OCI-LY3 (cell line): ENCODE results near the gene PKNOX1.

Experiments
- H2AFZ ChIP-seq: fragments of 200-600, 300-600 bp; shearing (Covaris generic); 2 replicates; pipeline ENCODE4 v1.6.0; 2014; ENCODE audit warnings: antibody characterized with exemption, low read depth, low read length
- H3K27ac ChIP-seq: fragments of 200-600, 300-600 bp; sonication (generic); 2 replicates; pipeline ENCODE4 v1.5.1; 2014; ENCODE audit warnings: mild to moderate bottlenecking, low read length, moderate library complexity, mixed read lengths
- H3K27me3 ChIP-seq: fragments of 200-600, 300-600 bp; sonication (generic); 2 replicates; pipeline ENCODE4 v1.6.1; 2014; ENCODE audit warnings: low read depth, low read length, mixed read lengths
- H3K36me3 ChIP-seq: fragments of 200-600, 300-600 bp; sonication (generic); replicated peaks from 2 replicates; pipeline ENCODE3; 2014; ENCODE audit warnings: low read depth, low read length, mixed read lengths
- H3K4me1 ChIP-seq: fragments of 300-600, 200-600 bp; sonication (generic); 2 replicates; pipeline ENCODE4 v1.6.1; 2014; ENCODE audit warnings: low read length, mixed read lengths
- H3K4me2 ChIP-seq: fragments of 200-600, 300-600 bp; sonication (generic); 2 replicates; pipeline ENCODE4 v1.6.1; 2014; ENCODE audit warnings: low read length, mixed read lengths
- H3K4me3 ChIP-seq: fragments of 300-600, 200-600 bp; sonication (generic); 2 replicates; pipeline ENCODE4 v1.5.1; 2014; ENCODE audit warnings: antibody characterized with exemption, mild to moderate bottlenecking, low read length, moderate library complexity
- H3K79me2 ChIP-seq: fragments of 300-600, 200-600 bp; shearing (Covaris generic); 2 replicates; pipeline ENCODE4 v1.6.1; 2014; ENCODE audit warnings: mild to moderate bottlenecking, low read length, mixed read lengths
- H3K9ac ChIP-seq: fragments of 300-600, 200-600 bp; shearing (Covaris generic); 2 replicates; pipeline ENCODE4 v1.6.0; 2014; ENCODE audit warnings: mild to moderate bottlenecking, low read length, moderate library complexity
- H3K9me3 ChIP-seq: fragments of 200-600, 300-600 bp; shearing (Covaris generic); 2 replicates; pipeline ENCODE4 v1.6.1; 2014; ENCODE audit warnings: low read length, mixed read lengths; ENCODE audit not compliant: insufficient read depth
- H4K20me1 ChIP-seq: fragments of 200-600, 300-600 bp; sonication (generic); 2 replicates; pipeline ENCODE4 v1.6.1; 2016; ENCODE audit warnings: low read length, mixed read lengths; ENCODE audit not compliant: insufficient read depth
- EZH2phosphoT487 ChIP-seq: fragments of 200-600 bp; shearing (Covaris generic); IDR thresholded peaks from 2 replicates; pipeline ENCODE4 v1.6.1; 2018; ENCODE audit warnings: antibody characterized with exemption, mixed run types, low read depth
- TF ChIP-seq, protein P1 (sequence below): fragments of 200-600, 300-600 bp; sonication (generic); IDR thresholded peaks from 2 replicates; pipeline ENCODE4 v1.5.1; 2014; ENCODE audit warnings: antibody characterized with exemption, low read length, low read depth

Gene PKNOX1

DNA sequence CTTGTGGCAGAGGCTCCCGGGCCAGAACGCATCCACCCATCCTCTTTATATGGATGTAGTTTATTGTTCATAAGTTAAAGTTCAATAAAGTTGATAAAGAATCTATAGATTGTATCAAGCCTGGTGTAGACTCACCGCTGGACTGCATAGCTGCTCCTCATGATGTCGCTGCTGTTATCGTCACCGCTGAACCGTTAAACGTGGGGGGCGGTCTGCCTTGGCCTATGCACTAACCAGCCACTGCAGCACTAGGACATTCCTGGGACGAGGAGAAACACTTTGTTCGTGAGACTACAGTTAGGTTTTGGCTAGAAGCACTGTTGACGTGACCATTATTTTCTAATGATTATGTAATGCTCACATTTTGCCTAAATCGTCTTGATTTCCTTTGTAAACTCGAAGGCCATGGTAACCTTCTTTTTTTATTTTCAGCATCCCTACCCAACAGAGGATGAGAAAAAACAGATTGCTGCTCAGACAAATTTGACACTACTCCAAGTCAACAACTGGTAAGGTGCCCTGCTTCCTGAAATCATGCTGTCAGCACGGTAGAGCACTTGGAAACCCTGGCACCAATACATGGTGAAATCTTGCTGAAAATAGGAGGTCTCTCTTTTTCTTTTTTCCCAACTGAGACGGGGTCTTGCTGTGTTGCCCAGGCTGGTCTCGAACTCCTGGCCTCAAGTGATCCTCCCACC lies 50.2 kb downstream of the PKNOX1 start:
- H3K9ac ChIP-seq: no peak overlapping the region
- H3K36me3 ChIP-seq: no peaks in the 10 kb centered on the region

DNA sequence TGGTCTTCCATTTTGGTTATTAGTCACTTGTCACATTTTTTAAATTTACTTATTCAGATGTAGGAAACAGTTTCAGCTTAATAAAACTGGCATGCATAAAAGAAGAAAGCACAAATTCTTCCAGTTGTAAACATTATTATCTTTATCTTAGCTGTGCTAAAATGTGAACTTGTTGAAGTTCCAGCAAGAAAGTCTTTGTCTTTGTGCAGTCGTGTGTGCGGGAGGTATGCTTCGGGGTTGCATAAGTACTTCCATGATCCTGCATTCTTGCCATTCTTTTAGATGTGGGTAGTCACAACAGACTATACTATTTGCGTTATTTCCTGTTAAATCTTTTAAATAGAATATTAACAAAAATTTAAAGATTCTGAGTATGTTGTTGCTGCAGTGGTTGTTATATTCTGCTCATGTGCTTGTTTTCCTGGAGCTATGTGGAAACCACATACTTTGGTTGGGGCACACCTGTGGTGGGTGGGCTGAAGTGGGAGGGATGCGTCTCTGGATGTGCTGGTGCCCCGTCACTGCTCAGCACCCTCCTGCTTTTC lies 51.3 kb downstream of the PKNOX1 start:
- no peaks in the 10 kb centered on the region for H3K4me1 ChIP-seq
- H3K9me3 ChIP-seq: no peaks in the 10 kb centered on the region
- no peak overlapping the region for H3K27ac ChIP-seq
- H2AFZ ChIP-seq: no peak overlapping the region
- H3K4me3 ChIP-seq: no peak overlapping the region
- no peak overlapping the region for H3K4me2 ChIP-seq
- no peak overlapping the region for H3K9ac ChIP-seq
- peaks cover 3% of the 10 kb centered on the region for H3K36me3 ChIP-seq
- H4K20me1 ChIP-seq: no peaks in the 10 kb centered on the region
- TF ChIP-seq, protein P1, sequence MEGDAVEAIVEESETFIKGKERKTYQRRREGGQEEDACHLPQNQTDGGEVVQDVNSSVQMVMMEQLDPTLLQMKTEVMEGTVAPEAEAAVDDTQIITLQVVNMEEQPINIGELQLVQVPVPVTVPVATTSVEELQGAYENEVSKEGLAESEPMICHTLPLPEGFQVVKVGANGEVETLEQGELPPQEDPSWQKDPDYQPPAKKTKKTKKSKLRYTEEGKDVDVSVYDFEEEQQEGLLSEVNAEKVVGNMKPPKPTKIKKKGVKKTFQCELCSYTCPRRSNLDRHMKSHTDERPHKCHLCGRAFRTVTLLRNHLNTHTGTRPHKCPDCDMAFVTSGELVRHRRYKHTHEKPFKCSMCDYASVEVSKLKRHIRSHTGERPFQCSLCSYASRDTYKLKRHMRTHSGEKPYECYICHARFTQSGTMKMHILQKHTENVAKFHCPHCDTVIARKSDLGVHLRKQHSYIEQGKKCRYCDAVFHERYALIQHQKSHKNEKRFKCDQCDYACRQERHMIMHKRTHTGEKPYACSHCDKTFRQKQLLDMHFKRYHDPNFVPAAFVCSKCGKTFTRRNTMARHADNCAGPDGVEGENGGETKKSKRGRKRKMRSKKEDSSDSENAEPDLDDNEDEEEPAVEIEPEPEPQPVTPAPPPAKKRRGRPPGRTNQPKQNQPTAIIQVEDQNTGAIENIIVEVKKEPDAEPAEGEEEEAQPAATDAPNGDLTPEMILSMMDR: no peak
- no peak for TF ChIP-seq EZH2phosphoT487
- no peaks in the 10 kb centered on the region for H3K27me3 ChIP-seq
- H3K79me2 ChIP-seq: no peaks in the 10 kb centered on the region

More for the DNA sequence above, 50.2 kb downstream of the PKNOX1 start:
- no peak overlapping the region for H3K4me2 ChIP-seq
- no peaks in the 10 kb centered on the region for H4K20me1 ChIP-seq
- TF ChIP-seq EZH2phosphoT487: no peak
- TF ChIP-seq, protein P1: no peak
- H3K27ac ChIP-seq: no peak overlapping the region
- no peaks in the 10 kb centered on the region for H3K4me1 ChIP-seq
- H2AFZ ChIP-seq: no peak overlapping the region
- H3K27me3 ChIP-seq: no peaks in the 10 kb centered on the region
- no peak overlapping the region for H3K4me3 ChIP-seq
- H3K9me3 ChIP-seq: no peaks in the 10 kb centered on the region
- H3K79me2 ChIP-seq: no peaks in the 10 kb centered on the region

DNA sequence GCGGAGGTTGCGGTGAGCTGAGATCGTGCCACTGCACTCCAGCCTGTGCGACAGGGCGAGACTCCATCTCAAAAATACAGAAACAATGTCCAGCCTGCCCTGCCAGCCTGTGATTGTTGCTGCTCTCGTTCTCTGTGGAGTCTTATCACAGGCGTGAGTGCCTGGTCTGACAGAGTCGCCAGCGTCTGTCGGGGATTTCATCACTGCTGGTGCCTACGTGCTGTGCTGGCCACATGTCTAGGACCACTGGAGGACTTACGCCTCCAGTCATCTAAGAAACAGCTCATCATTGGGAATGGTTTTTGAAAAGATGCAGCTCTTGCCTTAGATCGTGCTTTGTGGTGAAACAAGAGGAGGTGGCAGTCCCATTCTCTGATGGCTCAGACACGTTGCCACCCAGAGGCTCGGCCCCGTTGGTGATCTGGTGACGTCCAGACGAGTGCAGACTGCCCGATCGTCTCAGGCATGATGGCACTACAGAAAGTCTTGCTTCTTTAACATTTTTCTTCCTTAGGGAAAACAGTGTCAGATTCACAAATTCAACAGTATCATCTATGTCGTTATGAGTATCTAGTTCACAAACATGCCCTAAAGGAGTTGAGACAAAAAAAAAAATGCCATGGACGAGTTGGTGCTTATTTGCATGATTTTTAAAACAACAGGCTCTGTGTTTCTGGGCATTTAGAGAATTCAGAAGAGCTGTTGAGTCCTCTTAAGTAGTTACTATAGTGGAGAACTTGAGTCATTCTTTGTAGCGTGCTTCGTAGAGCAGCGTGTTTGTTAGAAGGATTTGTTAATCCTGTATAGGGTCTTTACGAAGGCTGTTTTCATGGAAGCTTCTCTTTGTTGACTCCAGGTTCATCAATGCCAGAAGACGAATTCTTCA lies 53.7 kb downstream of the PKNOX1 start:
- no peak overlapping the region for H3K4me2 ChIP-seq
- no peak overlapping the region for H3K27ac ChIP-seq
- H3K4me1 ChIP-seq: no peaks in the 10 kb centered on the region
- TF ChIP-seq EZH2phosphoT487: no peak
- TF ChIP-seq, protein P1: no peak
- H3K27me3 ChIP-seq: no peaks in the 10 kb centered on the region
- H3K9me3 ChIP-seq: no peaks in the 10 kb centered on the region
- H3K9ac ChIP-seq: no peak overlapping the region
- H2AFZ ChIP-seq: no peak overlapping the region
- no peaks in the 10 kb centered on the region for H3K79me2 ChIP-seq
- peaks cover 3% of the 10 kb centered on the region for H3K36me3 ChIP-seq
- no peak overlapping the region for H3K4me3 ChIP-seq
- H4K20me1 ChIP-seq: no peaks in the 10 kb centered on the region

DNA sequence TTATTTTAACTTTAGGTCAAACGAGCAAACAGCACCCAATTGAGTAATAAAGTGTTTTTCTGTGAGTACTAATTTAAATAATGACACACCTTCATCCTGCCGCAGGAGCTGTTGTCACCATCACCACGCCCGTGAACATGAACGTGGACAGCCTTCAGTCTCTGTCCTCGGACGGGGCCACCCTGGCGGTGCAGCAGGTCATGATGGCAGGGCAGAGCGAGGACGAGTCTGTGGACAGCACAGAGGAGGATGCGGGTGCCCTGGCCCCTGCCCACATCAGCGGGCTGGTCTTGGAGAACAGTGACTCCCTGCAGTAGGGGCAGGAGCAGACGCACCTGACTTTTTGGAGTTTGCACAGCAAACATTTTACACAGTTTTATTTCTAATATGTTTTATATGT lies 55.4 kb downstream of the PKNOX1 start:
- Histone ChIP-seq H3K27ac (no peak overlapping the region), H3K36me3 (peaks cover 3% of the 10 kb centered on the region)

More for the DNA sequence above, 55.4 kb downstream of the PKNOX1 start:
- Histone ChIP-seq H3K4me3 (no peak overlapping the region), H3K79me2 (no peaks in the 10 kb centered on the region), H4K20me1 (no peaks in the 10 kb centered on the region), H2AFZ (no peak overlapping the region), H3K9me3 (no peaks in the 10 kb centered on the region), H3K27me3 (no peaks in the 10 kb centered on the region), H3K4me1 (no peaks in the 10 kb centered on the region), H3K4me2 (no peak overlapping the region), H3K9ac (no peak overlapping the region)
- TF ChIP-seq, protein P1: no peak
- no peak for TF ChIP-seq EZH2phosphoT487
